ENCODE data around the gene AP1B1. TPM values are rescaled to one million over a fixed set of nuclear protein-coding genes. Genes with fewer than 3 reads are reported as not detected.

AP1B1 gene
- total RNA-seq, 4 donors from 2014 or later: 55.6 to 97.0 (median 89.4) TPM

GRCh38 chr22:29334148-29334547 lies 54.2 kb downstream of the AP1B1 start:
- H3K36me3 ChIP-seq: peaks cover 94% of the 10 kb centered on the region
- WGBS: 94% methylated on average over 6 of the region's 7 CpGs
- no peak overlapping the region for H3K27ac ChIP-seq
- no peaks in the 10 kb centered on the region for H3K9me3 ChIP-seq
- no peaks in the 10 kb centered on the region for H3K27me3 ChIP-seq
- H3K4me1 ChIP-seq: peaks cover 28% of the 10 kb centered on the region
- peak in 1 of 2 donors; percentile 55 for DNase-seq (ENCODE audit: low spot score in 2 of 2)
- no peak overlapping the region for H3K4me3 ChIP-seq
- TF ChIP-seq EP300 (IDR thresholded peaks at IDR 0.05) (no peak), POLR2AphosphoS5 (IDR thresholded peaks at IDR 0.05) (no peak), CTCF (IDR thresholded peaks at IDR 0.05) (no peak), POLR2A (IDR thresholded peaks at IDR 0.05) (no peak)

GRCh38 chr22:29332886-29333496 lies 55.4 kb downstream of the AP1B1 start:
- H3K27ac ChIP-seq: no peak overlapping the region

DNA sequence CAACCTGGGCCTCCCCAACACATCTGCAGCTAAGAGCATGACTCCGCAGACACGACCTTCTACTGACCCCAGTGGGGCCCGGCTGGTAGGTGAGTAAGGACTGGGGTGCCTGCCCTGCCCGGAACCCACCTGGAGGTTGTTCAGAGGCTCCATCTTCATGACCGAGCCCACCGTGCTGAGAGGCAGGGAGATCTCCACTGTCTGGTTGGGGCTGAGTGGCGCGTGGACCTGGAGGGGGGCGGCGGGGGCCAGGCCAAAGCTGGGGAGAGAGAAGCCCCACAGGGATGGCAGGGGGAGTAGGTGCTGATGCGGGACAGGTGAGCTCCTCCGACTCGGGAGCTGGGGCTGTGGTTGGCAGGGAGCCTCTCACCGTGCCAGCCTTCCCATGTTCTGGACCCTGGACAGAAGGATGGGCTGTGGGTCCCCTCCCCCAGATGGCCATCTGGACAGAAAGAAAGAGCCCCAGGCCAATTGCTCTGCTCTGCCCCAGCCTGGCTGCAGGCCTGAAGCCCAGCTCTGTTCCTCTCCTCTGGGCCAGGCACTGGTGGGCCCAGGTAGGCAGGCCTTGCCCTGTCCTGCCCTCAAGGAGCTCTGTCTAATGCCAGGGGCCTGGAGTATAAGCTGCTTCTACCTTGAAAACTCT lies 56.6 kb downstream of the AP1B1 start:
- peaks cover 7% of the 10 kb centered on the region for H3K4me1 ChIP-seq
- H3K36me3 ChIP-seq: peaks cover 94% of the 10 kb centered on the region
- H3K4me3 ChIP-seq: no peak overlapping the region
- WGBS: 78% methylated on average over 10 of the region's 14 CpGs
- no peak for TF ChIP-seq POLR2A (IDR thresholded peaks at IDR 0.05)
- no peaks in the 10 kb centered on the region for H3K27me3 ChIP-seq
- no peak for DNase-seq (ENCODE audit: low spot score in 2 of 2)
- H3K27ac ChIP-seq: no peak overlapping the region
- no peaks in the 10 kb centered on the region for H3K9me3 ChIP-seq

More at GRCh38 chr22:29332886-29333496, 55.4 kb downstream of the AP1B1 start:
- no peaks in the 10 kb centered on the region for H3K9me3 ChIP-seq
- peaks cover 17% of the 10 kb centered on the region for H3K4me1 ChIP-seq
- H3K4me3 ChIP-seq: no peak overlapping the region
- peaks cover 96% of the 10 kb centered on the region for H3K36me3 ChIP-seq
- DNase-seq (ENCODE audit: low spot score in 2 of 2): peak in 1 of 2 donors; percentile 57
- WGBS: 84% methylated on average over 3 of the region's 8 CpGs
- TF ChIP-seq POLR2A (IDR thresholded peaks at IDR 0.05): no peak
- TF ChIP-seq CTCF (IDR thresholded peaks at IDR 0.05): no peak
- TF ChIP-seq POLR2AphosphoS5 (IDR thresholded peaks at IDR 0.05): no peak
- no peak for TF ChIP-seq EP300 (IDR thresholded peaks at IDR 0.05)
- H3K27me3 ChIP-seq: no peaks in the 10 kb centered on the region

DNA sequence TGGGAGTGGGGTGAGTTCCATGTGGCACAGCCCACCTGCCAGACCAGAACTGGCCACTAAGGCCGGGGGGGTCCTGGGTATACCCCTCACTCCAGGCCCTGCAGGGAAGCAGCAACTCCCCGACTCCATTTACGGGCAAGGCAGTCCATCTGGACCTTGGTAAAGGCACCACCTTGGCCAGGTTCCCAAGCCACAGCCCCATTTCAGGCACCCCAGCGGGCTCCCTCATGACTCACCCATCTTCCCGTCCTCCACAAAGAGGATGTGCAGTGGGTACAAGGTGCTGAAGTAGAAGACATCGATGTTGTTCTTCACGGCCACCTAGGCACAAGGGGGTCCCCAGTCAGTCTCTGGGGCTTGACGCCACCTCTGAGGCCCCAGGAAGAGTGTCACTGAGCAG lies 57.2 kb downstream of the AP1B1 start:
- 90% methylated on average over 8 of the region's 8 CpGs for WGBS
- peaks cover 89% of the 10 kb centered on the region for H3K36me3 ChIP-seq
- peaks cover 7% of the 10 kb centered on the region for H3K4me1 ChIP-seq
- H3K27ac ChIP-seq: no peak overlapping the region
- no peaks in the 10 kb centered on the region for H3K27me3 ChIP-seq
- no peak overlapping the region for H3K4me3 ChIP-seq
- DNase-seq (ENCODE audit: low spot score in 2 of 2): no peak
- TF ChIP-seq CTCF (IDR thresholded peaks at IDR 0.05) (no peak), POLR2A (IDR thresholded peaks at IDR 0.05) (no peak), EP300 (IDR thresholded peaks at IDR 0.05) (no peak), POLR2AphosphoS5 (IDR thresholded peaks at IDR 0.05) (no peak)
- no peaks in the 10 kb centered on the region for H3K9me3 ChIP-seq

GRCh38 chr22:29330753-29331152 lies 57.6 kb downstream of the AP1B1 start:
- WGBS: 57% methylated on average over 6 of the region's 9 CpGs
- Histone ChIP-seq H3K4me1 (peaks cover 7% of the 10 kb centered on the region), H3K9me3 (no peaks in the 10 kb centered on the region), H3K36me3 (peaks cover 85% of the 10 kb centered on the region), H3K27ac (no peak overlapping the region), H3K27me3 (no peaks in the 10 kb centered on the region), H3K4me3 (no peak overlapping the region)
- DNase-seq (ENCODE audit: low spot score in 2 of 2): peak in 1 of 2 donors; percentile 59
- TF ChIP-seq EP300 (IDR thresholded peaks at IDR 0.05) (no peak), POLR2A (IDR thresholded peaks at IDR 0.05) (no peak), CTCF (IDR thresholded peaks at IDR 0.05) (no peak), POLR2AphosphoS5 (IDR thresholded peaks at IDR 0.05) (no peak)

All from suprapubic skin (tissue), 4 donors.